Neural progenitor cell (in vitro differentiated cells): ENCODE results near the gene IFNA7. TPM values are rescaled to one million over a fixed set of nuclear protein-coding genes. Genes with fewer than 3 reads are reported as not detected.

Experiments
- DNase-seq: peaks from one replicate; pipeline ENCODE4 v3.0.0-alpha.2; 2016; ENCODE audit warnings: low spot score
- H2AFZ ChIP-seq: fragments of 200-600 bp; sonication (generic); replicated peaks from 2 replicates; pipeline ENCODE4 v1.6.1; 2016; ENCODE audit warnings: antibody characterized with exemption
- H3F3A ChIP-seq: fragments of 200-600 bp; sonication (generic); 2 replicates; pipeline ENCODE4 v1.6.1; 2016; ENCODE audit warnings: antibody characterized with exemption, low read depth
- H3K27ac ChIP-seq: fragments of 200-600 bp; sonication (generic); 2 replicates; pipeline ENCODE4 v1.5.1; 2016; ENCODE audit warnings: mild to moderate bottlenecking
- H3K27me3 ChIP-seq: fragments of 200-600 bp; sonication (generic); 2 replicates; pipeline ENCODE4 v1.6.1; 2016; ENCODE audit warnings: mild to moderate bottlenecking, moderate library complexity
- H3K36me3 ChIP-seq: fragments of 200-600 bp; sonication (generic); 2 replicates; pipeline ENCODE4 v1.5.1; 2016
- H3K4me1 ChIP-seq: fragments of 200-600 bp; sonication (generic); 2 replicates; pipeline ENCODE4 v1.6.1; 2016; ENCODE audit warnings: mixed run types
- H3K4me2 ChIP-seq: fragments of 200-600 bp; sonication (generic); 2 replicates; pipeline ENCODE4 v1.6.1; 2016
- H3K4me3 ChIP-seq: fragments of 200-600 bp; sonication (generic); 2 replicates; pipeline ENCODE4 v1.5.1; 2016
- H3K79me2 ChIP-seq: fragments of 200-600 bp; sonication (generic); 2 replicates; pipeline ENCODE4 v1.6.1; 2016; ENCODE audit warnings: low read depth
- H3K9ac ChIP-seq: fragments of 200-600 bp; sonication (generic); 2 replicates; pipeline ENCODE4 v1.6.1; 2016
- H3K9me3 ChIP-seq: fragments of 200-600 bp; sonication (generic); 2 replicates; pipeline ENCODE4 v1.5.1; 2016; ENCODE audit warnings: low read depth
- H4K20me1 ChIP-seq: fragments of 200-600 bp; sonication (generic); 2 replicates; pipeline ENCODE4 v1.6.1; 2016; ENCODE audit warnings: low read depth
- H3K27ac Mint-ChIP-seq: 3 replicates; pipeline ENCODE4 v1.8.0; 2021; ENCODE audit warnings: mixed read lengths
- H3K27me3 Mint-ChIP-seq: 2 replicates; pipeline ENCODE4 v1.8.0; 2022; ENCODE audit warnings: low read depth, mild to moderate bottlenecking, inconsistent platforms, moderate library complexity, mixed read lengths; ENCODE audit not compliant: insufficient read depth
- H3K36me3 Mint-ChIP-seq: 3 replicates; pipeline ENCODE4 v1.8.0; 2021; ENCODE audit warnings: mixed read lengths
- H3K4me1 Mint-ChIP-seq: 3 replicates; pipeline ENCODE4 v1.8.0; 2021; ENCODE audit warnings: mixed read lengths
- H3K4me3 Mint-ChIP-seq: 3 replicates; pipeline ENCODE4 v1.8.0; 2021; ENCODE audit warnings: mild to moderate bottlenecking, moderate library complexity, mixed read lengths
- H3K9me3 Mint-ChIP-seq: 3 replicates; pipeline ENCODE4 v1.8.0; 2020; ENCODE audit warnings: mixed read lengths
- EZH2 ChIP-seq: fragments of 200-600 bp; sonication (generic); IDR thresholded peaks from 2 replicates; pipeline ENCODE4 v1.6.1; 2017; ENCODE audit warnings: antibody characterized with exemption, mild to moderate bottlenecking, moderate library complexity
- EZH2phosphoT487 ChIP-seq: fragments of 200-600 bp; sonication (generic); IDR thresholded peaks from 2 replicates; pipeline ENCODE4 v1.6.1; 2017; ENCODE audit warnings: antibody characterized with exemption
- total RNA-seq: library from RNA; depleted of rRNA; stranded (reverse); fragments of >200 nt; gene quantifications from 2 replicates; pipeline ENCODE4 v1.2.3, GENCODE V29; 2015; ENCODE audit warnings: low replicate concordance
- TF ChIP-seq, protein P1 (sequence below): fragments of 200-600 bp; sonication (generic); IDR thresholded peaks from 2 replicates; pipeline ENCODE4 v1.5.1; 2017; ENCODE audit warnings: antibody characterized with exemption, mild to moderate bottlenecking

Gene IFNA7
- total RNA-seq, 1 donor from 2014 or later: not detected

DNA sequence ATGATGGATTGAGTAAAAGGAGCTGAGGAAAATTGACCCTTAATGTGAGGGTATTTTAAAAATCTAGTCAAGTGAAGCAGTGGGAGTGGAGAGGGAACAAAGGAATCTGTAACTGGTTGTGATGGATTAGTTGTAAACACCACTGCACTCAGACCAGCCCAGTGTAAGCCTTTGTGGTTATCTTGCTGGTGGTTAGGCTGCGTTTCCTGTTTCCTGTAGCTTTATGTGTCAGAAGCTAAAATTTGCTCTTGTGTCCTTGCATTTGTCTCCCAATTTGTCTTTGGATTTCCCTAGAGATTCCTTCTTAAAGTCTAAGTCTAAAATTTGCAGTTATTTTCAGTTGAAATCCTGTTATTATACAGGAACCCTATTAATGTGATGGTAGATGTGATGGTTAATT, 41.8 kb downstream of the IFNA7 start:
- Mint-ChIP-seq H3K27ac (no peak overlapping the region), H3K4me3 (no peak overlapping the region), H3K4me1 (peaks cover 2% of the 10 kb centered on the region), H3K27me3 (no peaks in the 10 kb centered on the region), H3K9me3 (peaks cover 3% of the 10 kb centered on the region), H3K36me3 (no peaks in the 10 kb centered on the region)
- Histone ChIP-seq H4K20me1 (no peaks in the 10 kb centered on the region), H3K9me3 (no peaks in the 10 kb centered on the region), H2AFZ (no peak overlapping the region), H3K9ac (no peak overlapping the region), H3K79me2 (no peaks in the 10 kb centered on the region), H3K4me1 (no peaks in the 10 kb centered on the region), H3F3A (no peaks in the 10 kb centered on the region), H3K4me3 (no peak overlapping the region), H3K4me2 (peak overlapping the region; percentile 43), H3K36me3 (no peaks in the 10 kb centered on the region), H3K27ac (no peak overlapping the region), H3K27me3 (no peaks in the 10 kb centered on the region)
- TF ChIP-seq EZH2 (no peak), EZH2phosphoT487 (no peak)
- TF ChIP-seq, protein P1, sequence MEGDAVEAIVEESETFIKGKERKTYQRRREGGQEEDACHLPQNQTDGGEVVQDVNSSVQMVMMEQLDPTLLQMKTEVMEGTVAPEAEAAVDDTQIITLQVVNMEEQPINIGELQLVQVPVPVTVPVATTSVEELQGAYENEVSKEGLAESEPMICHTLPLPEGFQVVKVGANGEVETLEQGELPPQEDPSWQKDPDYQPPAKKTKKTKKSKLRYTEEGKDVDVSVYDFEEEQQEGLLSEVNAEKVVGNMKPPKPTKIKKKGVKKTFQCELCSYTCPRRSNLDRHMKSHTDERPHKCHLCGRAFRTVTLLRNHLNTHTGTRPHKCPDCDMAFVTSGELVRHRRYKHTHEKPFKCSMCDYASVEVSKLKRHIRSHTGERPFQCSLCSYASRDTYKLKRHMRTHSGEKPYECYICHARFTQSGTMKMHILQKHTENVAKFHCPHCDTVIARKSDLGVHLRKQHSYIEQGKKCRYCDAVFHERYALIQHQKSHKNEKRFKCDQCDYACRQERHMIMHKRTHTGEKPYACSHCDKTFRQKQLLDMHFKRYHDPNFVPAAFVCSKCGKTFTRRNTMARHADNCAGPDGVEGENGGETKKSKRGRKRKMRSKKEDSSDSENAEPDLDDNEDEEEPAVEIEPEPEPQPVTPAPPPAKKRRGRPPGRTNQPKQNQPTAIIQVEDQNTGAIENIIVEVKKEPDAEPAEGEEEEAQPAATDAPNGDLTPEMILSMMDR: no peak
- peak; percentile 27 for DNase-seq

DNA sequence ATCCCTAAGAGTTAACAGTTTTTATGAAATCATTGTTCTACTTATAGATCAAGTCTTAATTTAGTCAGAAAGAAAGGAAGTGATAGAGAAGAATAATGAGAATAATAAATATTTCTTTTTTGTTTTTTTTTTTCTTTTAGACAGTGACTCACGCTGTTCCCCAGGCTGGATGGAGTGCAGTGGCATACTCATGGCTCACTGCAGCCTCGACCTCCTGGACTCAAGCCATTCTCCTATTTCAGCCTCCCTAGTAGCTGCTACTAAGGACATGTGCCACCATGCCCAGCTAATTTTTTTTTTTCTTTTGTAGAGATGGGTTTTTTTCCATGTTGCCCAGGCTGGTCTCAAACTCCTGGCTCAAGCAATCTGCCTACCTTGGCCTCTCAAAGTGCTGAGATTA, 46.5 kb downstream of the IFNA7 start:
- Histone ChIP-seq H3F3A (no peaks in the 10 kb centered on the region), H3K27ac (no peak overlapping the region), H3K4me2 (no peak overlapping the region), H2AFZ (no peak overlapping the region), H3K36me3 (no peaks in the 10 kb centered on the region), H3K4me3 (no peak overlapping the region), H4K20me1 (no peaks in the 10 kb centered on the region), H3K27me3 (no peaks in the 10 kb centered on the region), H3K79me2 (no peaks in the 10 kb centered on the region), H3K9me3 (no peaks in the 10 kb centered on the region), H3K4me1 (no peaks in the 10 kb centered on the region), H3K9ac (no peak overlapping the region)
- Mint-ChIP-seq H3K27me3 (no peaks in the 10 kb centered on the region), H3K9me3 (no peaks in the 10 kb centered on the region), H3K27ac (no peak overlapping the region), H3K36me3 (no peaks in the 10 kb centered on the region), H3K4me1 (peaks cover 9% of the 10 kb centered on the region), H3K4me3 (no peak overlapping the region)
- DNase-seq: no peak
- no peak for TF ChIP-seq EZH2phosphoT487
- TF ChIP-seq, protein P1: no peak
- no peak for TF ChIP-seq EZH2

DNA sequence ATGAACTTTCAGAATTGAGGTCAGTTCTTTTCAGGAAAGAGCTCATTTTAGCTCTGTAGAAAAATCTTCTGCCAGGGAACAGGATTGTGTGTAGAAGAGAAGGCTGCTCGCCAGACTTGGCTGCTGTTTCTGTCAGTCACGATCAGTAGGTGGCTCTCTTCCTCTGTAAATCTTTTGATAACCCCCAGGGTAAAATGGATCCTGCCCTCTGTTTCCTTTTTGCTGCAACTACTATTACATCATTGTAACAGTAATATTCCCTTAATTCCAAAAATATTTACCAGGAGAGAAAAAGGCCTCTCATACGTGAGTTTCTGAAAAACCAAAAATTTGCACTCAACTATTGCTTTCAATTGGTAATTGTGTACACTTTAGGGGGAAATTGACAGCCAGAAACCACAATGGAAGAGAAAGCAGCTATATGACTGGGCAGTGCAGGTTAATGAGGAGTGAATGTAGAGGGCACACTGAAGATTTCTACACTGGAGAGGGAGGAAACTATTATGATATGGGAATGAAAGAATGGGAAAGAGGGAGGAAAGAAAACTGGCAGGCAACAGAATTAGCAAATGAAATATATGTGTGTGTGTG, 47.9 kb downstream of the IFNA7 start:
- no peaks in the 10 kb centered on the region for H3K27me3 Mint-ChIP-seq
- peaks cover 2% of the 10 kb centered on the region for H3K36me3 Mint-ChIP-seq
- H3K4me1 ChIP-seq: no peaks in the 10 kb centered on the region
- peak overlapping the region; percentile 30 for H3K4me2 ChIP-seq
- H3K9ac ChIP-seq: no peak overlapping the region
- no peaks in the 10 kb centered on the region for H3K79me2 ChIP-seq
- H3K4me3 ChIP-seq: no peak overlapping the region
- no peaks in the 10 kb centered on the region for H4K20me1 ChIP-seq
- no peak overlapping the region for H3K27ac ChIP-seq
- no peaks in the 10 kb centered on the region for H3K36me3 ChIP-seq
- DNase-seq: peak; percentile 42
- peaks cover 7% of the 10 kb centered on the region for H3K4me1 Mint-ChIP-seq
- H3K9me3 Mint-ChIP-seq: peaks cover 3% of the 10 kb centered on the region
- H3K27me3 ChIP-seq: no peaks in the 10 kb centered on the region
- TF ChIP-seq, protein P1: peak; percentile 49
- TF ChIP-seq EZH2phosphoT487: no peak
- no peak for TF ChIP-seq EZH2
- H3K9me3 ChIP-seq: no peaks in the 10 kb centered on the region
- H3K4me3 Mint-ChIP-seq: no peak overlapping the region
- peak overlapping the region; percentile 83 for H2AFZ ChIP-seq
- no peaks in the 10 kb centered on the region for H3F3A ChIP-seq
- H3K27ac Mint-ChIP-seq: no peak overlapping the region
